ENCODE measurements around the gene SEC24B.
A peak's percentile ranks its signal among the peaks of the same experiment; 100 is the strongest.

SEC24B gene

GRCh38 chr4:109433205-109434006 lies at the start of gene SEC24B:
Gene SEC24B (plus strand): TSS chr4:109433815. CDS start chr4:109433870, 55 bp downstream.
- Histone ChIP-seq H3K4me1 (ENCODE audit: control insufficient read depth, insufficient read depth, low read length) (peaks cover 3% of the 10 kb centered on the region; the same call in 1 of the 2 replicates), H3K27me3 (ENCODE audit: control insufficient read depth, insufficient read depth, low read length) (no peaks in the 10 kb centered on the region), H3K27ac (ENCODE audit: low read length) (no peak within 1 kb of the TSS), H3K4me3 (ENCODE audit: low read length) (peak within 1 kb of the TSS; percentile 89), H3K9me3 (ENCODE audit: control insufficient read depth, insufficient read depth, low read length) (no peaks in the 10 kb centered on the region), H3K36me3 (ENCODE audit: control insufficient read depth, insufficient read depth, low read length) (no peaks in the 10 kb centered on the region)
- no peak for DNase-seq (ENCODE audit: low read depth, low spot score)
- WGBS (ENCODE audit: insufficient coverage, insufficient read length): no CpG with 5 or more reads among the region's 87 CpGs

- Histone ChIP-seq H3K9me3 (ENCODE audit: control insufficient read depth, insufficient read depth, low read length) (no peaks in the 10 kb centered on the region), H3K36me3 (ENCODE audit: control insufficient read depth, insufficient read depth, low read length) (no peaks in the 10 kb centered on the region), H3K4me3 (ENCODE audit: low read length) (no peak overlapping the region), H3K4me1 (ENCODE audit: control insufficient read depth, insufficient read depth, low read length) (peaks cover 2% of the 10 kb centered on the region; the same call in 1 of the 2 replicates), H3K27ac (ENCODE audit: low read length) (no peak overlapping the region), H3K27me3 (ENCODE audit: control insufficient read depth, insufficient read depth, low read length) (no peaks in the 10 kb centered on the region)
- DNase-seq (ENCODE audit: low read depth, low spot score): no peak
- WGBS (ENCODE audit: insufficient coverage, insufficient read length): no CpG with 5 or more reads among the region's 6 CpGs
These were observed 49.8 kb upstream of the SEC24B start for GRCh38 chr4:109383823-109384222.

GRCh38 chr4:109385260-109385659 lies 48.4 kb upstream of the SEC24B start:
- H3K27ac ChIP-seq (ENCODE audit: low read length): no peak overlapping the region
- no peak for DNase-seq (ENCODE audit: low read depth, low spot score)
- no CpG with 5 or more reads among the region's 5 CpGs for WGBS (ENCODE audit: insufficient coverage, insufficient read length)
- H3K4me1 ChIP-seq (ENCODE audit: control insufficient read depth, insufficient read depth, low read length): peaks cover 2% of the 10 kb centered on the region; the same call in 1 of the 2 replicates
- no peak overlapping the region for H3K4me3 ChIP-seq (ENCODE audit: low read length)
- H3K9me3 ChIP-seq (ENCODE audit: control insufficient read depth, insufficient read depth, low read length): no peaks in the 10 kb centered on the region
- H3K36me3 ChIP-seq (ENCODE audit: control insufficient read depth, insufficient read depth, low read length): no peaks in the 10 kb centered on the region
- no peaks in the 10 kb centered on the region for H3K27me3 ChIP-seq (ENCODE audit: control insufficient read depth, insufficient read depth, low read length)

GRCh38 chr4:109389369-109390114 lies 44.1 kb upstream of the SEC24B start:
- no peaks in the 10 kb centered on the region for H3K36me3 ChIP-seq (ENCODE audit: control insufficient read depth, insufficient read depth, low read length)
- H3K27ac ChIP-seq (ENCODE audit: low read length): no peak overlapping the region
- WGBS (ENCODE audit: insufficient coverage, insufficient read length): no CpG with 5 or more reads among the region's 7 CpGs
- no peak overlapping the region for H3K4me3 ChIP-seq (ENCODE audit: low read length)
- H3K27me3 ChIP-seq (ENCODE audit: control insufficient read depth, insufficient read depth, low read length): no peaks in the 10 kb centered on the region
- H3K9me3 ChIP-seq (ENCODE audit: control insufficient read depth, insufficient read depth, low read length): no peaks in the 10 kb centered on the region
- peaks cover 2% of the 10 kb centered on the region; the same call in 1 of the 2 replicates for H3K4me1 ChIP-seq (ENCODE audit: control insufficient read depth, insufficient read depth, low read length)
- no peak for DNase-seq (ENCODE audit: low read depth, low spot score)

GRCh38 chr4:109390115-109390768 lies 43.4 kb upstream of the SEC24B start:
- peaks cover 2% of the 10 kb centered on the region; the same call in 1 of the 2 replicates for H3K4me1 ChIP-seq (ENCODE audit: control insufficient read depth, insufficient read depth, low read length)
- H3K4me3 ChIP-seq (ENCODE audit: low read length): no peak overlapping the region
- no peak overlapping the region for H3K27ac ChIP-seq (ENCODE audit: low read length)
- H3K36me3 ChIP-seq (ENCODE audit: control insufficient read depth, insufficient read depth, low read length): no peaks in the 10 kb centered on the region
- no peaks in the 10 kb centered on the region for H3K27me3 ChIP-seq (ENCODE audit: control insufficient read depth, insufficient read depth, low read length)
- H3K9me3 ChIP-seq (ENCODE audit: control insufficient read depth, insufficient read depth, low read length): no peaks in the 10 kb centered on the region
- no peak for DNase-seq (ENCODE audit: low read depth, low spot score)

GRCh38 chr4:109395694-109396093 lies 37.9 kb upstream of the SEC24B start:
- DNase-seq (ENCODE audit: low read depth, low spot score): no peak
- Histone ChIP-seq H3K4me3 (ENCODE audit: low read length) (no peak overlapping the region), H3K27me3 (ENCODE audit: control insufficient read depth, insufficient read depth, low read length) (no peaks in the 10 kb centered on the region), H3K27ac (ENCODE audit: low read length) (no peak overlapping the region), H3K4me1 (ENCODE audit: control insufficient read depth, insufficient read depth, low read length) (no peaks in the 10 kb centered on the region), H3K36me3 (ENCODE audit: control insufficient read depth, insufficient read depth, low read length) (no peaks in the 10 kb centered on the region), H3K9me3 (ENCODE audit: control insufficient read depth, insufficient read depth, low read length) (no peaks in the 10 kb centered on the region)
- no CpG with 5 or more reads among the region's 10 CpGs for WGBS (ENCODE audit: insufficient coverage, insufficient read length)

- no peak for DNase-seq (ENCODE audit: low read depth, low spot score)
- Histone ChIP-seq H3K27me3 (ENCODE audit: control insufficient read depth, insufficient read depth, low read length) (no peaks in the 10 kb centered on the region), H3K4me1 (ENCODE audit: control insufficient read depth, insufficient read depth, low read length) (no peaks in the 10 kb centered on the region), H3K36me3 (ENCODE audit: control insufficient read depth, insufficient read depth, low read length) (no peaks in the 10 kb centered on the region), H3K4me3 (ENCODE audit: low read length) (no peak overlapping the region), H3K27ac (ENCODE audit: low read length) (no peak overlapping the region), H3K9me3 (ENCODE audit: control insufficient read depth, insufficient read depth, low read length) (no peaks in the 10 kb centered on the region)
- no CpG with 5 or more reads among the region's 1 CpG for WGBS (ENCODE audit: insufficient coverage, insufficient read length)
These were observed 34.7 kb upstream of the SEC24B start for GRCh38 chr4:109398928-109399327.

- H3K27me3 ChIP-seq (ENCODE audit: control insufficient read depth, insufficient read depth, low read length): no peaks in the 10 kb centered on the region
- peaks cover 4% of the 10 kb centered on the region; the same call in 1 of the 2 replicates for H3K4me1 ChIP-seq (ENCODE audit: control insufficient read depth, insufficient read depth, low read length)
- no peaks in the 10 kb centered on the region for H3K36me3 ChIP-seq (ENCODE audit: control insufficient read depth, insufficient read depth, low read length)
- no peak for DNase-seq (ENCODE audit: low read depth, low spot score)
- WGBS (ENCODE audit: insufficient coverage, insufficient read length): no CpG with 5 or more reads among the region's 2 CpGs
- no peak overlapping the region for H3K4me3 ChIP-seq (ENCODE audit: low read length)
- no peaks in the 10 kb centered on the region for H3K9me3 ChIP-seq (ENCODE audit: control insufficient read depth, insufficient read depth, low read length)
- no peak overlapping the region for H3K27ac ChIP-seq (ENCODE audit: low read length)
These were observed 27.2 kb upstream of the SEC24B start for GRCh38 chr4:109406337-109406931.

GRCh38 chr4:109407027-109407737 lies 26.4 kb upstream of the SEC24B start:
- H3K27ac ChIP-seq (ENCODE audit: low read length): no peak overlapping the region
- DNase-seq (ENCODE audit: low read depth, low spot score): no peak
- WGBS (ENCODE audit: insufficient coverage, insufficient read length): no CpG with 5 or more reads among the region's 2 CpGs
- no peaks in the 10 kb centered on the region for H3K36me3 ChIP-seq (ENCODE audit: control insufficient read depth, insufficient read depth, low read length)
- H3K4me3 ChIP-seq (ENCODE audit: low read length): no peak overlapping the region
- H3K27me3 ChIP-seq (ENCODE audit: control insufficient read depth, insufficient read depth, low read length): no peaks in the 10 kb centered on the region
- no peaks in the 10 kb centered on the region for H3K9me3 ChIP-seq (ENCODE audit: control insufficient read depth, insufficient read depth, low read length)
- H3K4me1 ChIP-seq (ENCODE audit: control insufficient read depth, insufficient read depth, low read length): peaks cover 4% of the 10 kb centered on the region; the same call in 1 of the 2 replicates
